H1 (cell line): ENCODE data around the gene EIF4E1B. TPM values are rescaled to one million over a fixed set of nuclear protein-coding genes. Genes with fewer than 3 reads are reported as not detected.
A peak's percentile ranks its signal among the peaks of the same experiment; 100 is the strongest.

ENCODE experiments used
- CTCF ChIA-PET: fragments of 300-600 bp; sonication (Branson Sonifier 250); formaldehyde crosslinking; loops from one replicate; lab custom pipeline; 2021; ENCODE audit not compliant: partially characterized antibody; lab: Charles Lee
- POLR2A ChIA-PET: fragments of 300-600 bp; sonication (Branson Sonifier 250); formaldehyde crosslinking; loops from one replicate; lab custom pipeline; 2021; ENCODE audit warnings: inconsistent platforms; ENCODE audit not compliant: partially characterized antibody; lab: Charles Lee
- DNase-seq, 2 experiments: peaks; one replicate each; pipeline versions ENCODE4 v3.0.0 to v3.0.0-alpha.2; 2010 to 2022; ENCODE audit warnings: low spot score in 2 of 2, low read depth in 1 of 2, mixed read lengths in 1 of 2
- FAIRE-seq: peaks from 2 replicates; lab custom pipeline; 2011; peaks lifted over from hg19 to GRCh38; lab: Jason Lieb, UNC
- H2AFZ ChIP-seq: 2 replicates; pipeline ENCODE4 v1.8.1; 2012; ENCODE audit warnings: low read length, inconsistent platforms
- H2AK5ac ChIP-seq: 2 replicates; pipeline ENCODE4 v1.6.1; 2013; ENCODE audit warnings: low read depth, low read length
- H2BK120ac ChIP-seq: replicated peaks from 2 replicates; pipeline ENCODE3; 2013; ENCODE audit warnings: low read depth, low read length, inconsistent platforms
- H2BK12ac ChIP-seq: 2 replicates; pipeline ENCODE4 v1.6.1; 2013; ENCODE audit warnings: low read depth, low read length
- H2BK15ac ChIP-seq: 2 replicates; pipeline ENCODE4 v1.6.1; 2013; ENCODE audit warnings: low read length
- H2BK20ac ChIP-seq: 2 replicates; pipeline ENCODE4 v1.6.1; 2013; ENCODE audit warnings: low read length
- H2BK5ac ChIP-seq: 2 replicates; pipeline ENCODE4 v1.6.1; 2013; ENCODE audit warnings: low read depth, low read length
- H3K14ac ChIP-seq: 2 replicates; pipeline ENCODE4 v1.6.1; 2013; ENCODE audit warnings: inconsistent platforms; ENCODE audit not compliant: insufficient read length
- H3K18ac ChIP-seq: 2 replicates; pipeline ENCODE4 v1.6.1; 2013; ENCODE audit warnings: low read length; ENCODE audit errors: extremely low read depth
- H3K23ac ChIP-seq: 2 replicates; pipeline ENCODE4 v1.6.1; 2013; ENCODE audit warnings: inconsistent platforms; ENCODE audit not compliant: insufficient read length
- H3K23me2 ChIP-seq: 2 replicates; pipeline ENCODE4 v1.6.1; 2013; ENCODE audit warnings: low read depth, low read length
- H3K27ac ChIP-seq: 2 replicates; pipeline ENCODE4 v1.6.1; 2011; ENCODE audit warnings: low read depth, low read length, inconsistent platforms
- H3K27me3 ChIP-seq, 4 experiments: replicated peaks in 1 of 4; 1 replicate in 1 of 4; 2 replicates in 3 of 4; pipeline versions ENCODE4 v1.6.1 to v1.8.1; 2011 to 2013; ENCODE audit warnings: low read length in 3 of 4, mild to moderate bottlenecking in 3 of 4, inconsistent platforms in 2 of 4, mixed read lengths in 2 of 4, moderate library complexity in 1 of 4; ENCODE audit not compliant: control insufficient read depth in 3 of 4, insufficient read depth in 3 of 4; ENCODE audit errors: extremely low read depth in 1 of 4
- H3K36me3 ChIP-seq, 4 experiments: 2 replicates each; pipeline versions ENCODE4 v1.6.1 to v1.8.1; 2011 to 2013; ENCODE audit warnings: mild to moderate bottlenecking in 4 of 4, low read length in 3 of 4, moderate library complexity in 2 of 4, control low read depth in 1 of 4, inconsistent platforms in 1 of 4; ENCODE audit not compliant: insufficient read depth in 4 of 4, control insufficient read depth in 2 of 4
- H3K4ac ChIP-seq: replicated peaks from 2 replicates; pipeline ENCODE3; 2013; ENCODE audit warnings: low read length, low read depth, mixed read lengths, inconsistent platforms; ENCODE audit not compliant: insufficient read length
- H3K4me1 ChIP-seq, 4 experiments: replicated peaks in 1 of 4; 1 replicate in 1 of 4; 2 replicates in 3 of 4; pipeline versions ENCODE4 v1.6.1 to v1.8.1; 2011 to 2013; ENCODE audit warnings: low read length in 3 of 4, inconsistent platforms in 2 of 4, mixed read lengths in 1 of 4; ENCODE audit not compliant: insufficient read depth in 4 of 4, control insufficient read depth in 3 of 4
- H3K4me2 ChIP-seq, 2 experiments: 2 replicates each; pipeline versions ENCODE4 v1.6.1 to v1.8.1; 2011 to 2013; ENCODE audit warnings: low read depth in 2 of 2, low read length in 2 of 2, control low read depth in 1 of 2, inconsistent platforms in 1 of 2, mild to moderate bottlenecking in 1 of 2; ENCODE audit not compliant: insufficient read depth in 1 of 2
- H3K4me3 ChIP-seq, 4 experiments: fragments of 200-600, 300-600 bp in 1 of 4; sonication (generic), shearing (Covaris generic), sonication (Bioruptor Twin) in 1 of 4; 2 replicates each; pipeline versions ENCODE4 v1.5.1 to v1.8.1; 2011 to 2016; ENCODE audit warnings: low read length in 4 of 4, low read depth in 3 of 4, control low read depth in 2 of 4, inconsistent platforms in 2 of 4, mild to moderate bottlenecking in 2 of 4, mixed read lengths in 1 of 4, moderate library complexity in 1 of 4; ENCODE audit not compliant: insufficient read depth in 2 of 4; ENCODE audit errors: extremely low read depth in 1 of 4
- H3K56ac ChIP-seq: replicated peaks from 2 replicates; pipeline ENCODE3; 2013; ENCODE audit warnings: low read depth, mild to moderate bottlenecking, mixed read lengths, low read length, inconsistent platforms; ENCODE audit not compliant: insufficient read length
- H3K79me1 ChIP-seq: 2 replicates; pipeline ENCODE4 v1.6.1; 2013; ENCODE audit warnings: low read depth, low read length, control low read depth
- H3K79me2 ChIP-seq, 2 experiments: 2 replicates each; pipeline versions ENCODE4 v1.6.1 to v1.8.1; 2012 to 2013; ENCODE audit warnings: low read length in 2 of 2, mild to moderate bottlenecking in 2 of 2, inconsistent platforms in 1 of 2; ENCODE audit not compliant: insufficient read depth in 2 of 2, control insufficient read depth in 1 of 2
- H3K9ac ChIP-seq, 4 experiments: replicated peaks in 1 of 4; 1 replicate in 1 of 4; 2 replicates in 3 of 4; pipeline versions ENCODE4 v1.6.1 to v1.8.1; 2011 to 2013; ENCODE audit warnings: low read depth in 3 of 4, low read length in 3 of 4, control low read depth in 2 of 4, mild to moderate bottlenecking in 2 of 4, moderate library complexity in 2 of 4, inconsistent platforms in 1 of 4; ENCODE audit errors: extremely low read depth in 1 of 4
- H3K9me3 ChIP-seq, 2 experiments: 2 replicates each; pipeline versions ENCODE4 v1.6.1 to v1.8.1; 2012 to 2013; ENCODE audit warnings: mild to moderate bottlenecking in 2 of 2, moderate library complexity in 2 of 2, control low read depth in 1 of 2, inconsistent platforms in 1 of 2, low read depth in 1 of 2, low read length in 1 of 2, mixed read lengths in 1 of 2; ENCODE audit not compliant: insufficient read depth in 2 of 2
- H4K20me1 ChIP-seq, 2 experiments: replicated peaks in 1 of 2; 2 replicates each; pipeline versions ENCODE3 to v1.8.1; 2011 to 2013; ENCODE audit warnings: inconsistent platforms in 2 of 2, low read length in 2 of 2, mild to moderate bottlenecking in 1 of 2; ENCODE audit not compliant: insufficient read depth in 2 of 2, control insufficient read depth in 1 of 2
- H4K5ac ChIP-seq: 2 replicates; pipeline ENCODE4 v1.6.1; 2013; ENCODE audit warnings: low read length, low read depth, mixed read lengths, inconsistent platforms; ENCODE audit not compliant: insufficient read length
- H4K8ac ChIP-seq: 2 replicates; pipeline ENCODE4 v1.8.0; 2013; ENCODE audit warnings: mild to moderate bottlenecking, moderate library complexity, low read length, inconsistent platforms; ENCODE audit not compliant: insufficient read depth; ENCODE audit errors: extremely low read depth
- H4K91ac ChIP-seq: replicated peaks from 2 replicates; pipeline ENCODE3; 2013; ENCODE audit warnings: low read length, mixed read lengths, inconsistent platforms; ENCODE audit not compliant: insufficient read length
- ASH2L ChIP-seq: fragments of 200-600, 300-600 bp; sonication (generic); IDR thresholded peaks from one replicate; pipeline ENCODE4 v1.7.1; 2017; ENCODE audit warnings: low read length
- CEBPB ChIP-seq: IDR thresholded peaks from 2 replicates; pipeline ENCODE4 v1.6.1; 2012; ENCODE audit warnings: low read depth, low read length
- CHD1 ChIP-seq: IDR thresholded peaks from 2 replicates; pipeline ENCODE4 v1.6.1; 2012; ENCODE audit warnings: low read depth, low read length, improper control_type of control experiment
- CTBP2 ChIP-seq: IDR thresholded peaks from 2 replicates; pipeline ENCODE4 v1.7.0; 2011; ENCODE audit warnings: borderline replicate concordance, mild to moderate bottlenecking, moderate library complexity, mixed read lengths, low read length; ENCODE audit not compliant: insufficient read depth, insufficient read length
- GTF2F1 ChIP-seq: IDR thresholded peaks from 2 replicates; pipeline ENCODE4 v1.6.1; 2012; ENCODE audit warnings: low read depth, low read length, improper control_type of control experiment, borderline replicate concordance
- JUND ChIP-seq: IDR thresholded peaks from 2 replicates; pipeline ENCODE4 v1.6.1; 2011; ENCODE audit warnings: mild to moderate bottlenecking, improper control_type of control experiment, low read length
- MAX ChIP-seq: IDR thresholded peaks from 2 replicates; pipeline ENCODE4 v1.6.1; 2012; ENCODE audit warnings: inconsistent platforms
- POU5F1 ChIP-seq: IDR thresholded peaks from 2 replicates; pipeline ENCODE4 v1.6.1; 2011; ENCODE audit warnings: low read depth, mild to moderate bottlenecking, low read length, moderate library complexity
- RFX5 ChIP-seq: IDR thresholded peaks from 2 replicates; pipeline ENCODE4 v1.6.1; 2011; ENCODE audit warnings: low read depth, low read length, improper control_type of control experiment, borderline replicate concordance
- SIRT6 ChIP-seq: IDR thresholded peaks from one replicate; pipeline ENCODE4 v1.7.1; 2012; ENCODE audit warnings: low read length, inconsistent platforms
- SP4 ChIP-seq: IDR thresholded peaks from 2 replicates; pipeline ENCODE4 v1.6.1; 2012; ENCODE audit warnings: low read length, inconsistent platforms
- WGBS, 2 experiments: shearing (Covaris generic) in 1 of 2; methylation state at CpG; one replicate each; pipeline versions ENCODE4 v1.1.6 to v1.1.7; 2013 to 2015; ENCODE audit warnings: low lambda C conversion rate in 2 of 2, mixed read lengths in 2 of 2, inconsistent platforms in 1 of 2, low coverage in 1 of 2, missing lambda C conversion rate in 1 of 2; ENCODE audit not compliant: insufficient replicate concordance in 2 of 2, insufficient coverage in 1 of 2, insufficient read length in 1 of 2; ENCODE audit errors: extremely low coverage in 1 of 2, missing lambda C conversion rate in 1 of 2; 5-methylcytosine and 5-hydroxymethylcytosine counted together
- polyA plus RNA-seq, 7 experiments: library from polyadenylated mRNA; depleted of rRNA in 3 of 7; stranded (reverse) in 5 of 7; unstranded in 2 of 7; fragments of >200 nt in 5 of 7; fragments of 200-250 nt in 2 of 7; gene quantifications; 1 replicate in 5 of 7; 2 replicates in 1 of 7; 4 replicates in 1 of 7; pipeline versions ENCODE4 v1.2.1 to v1.2.3, GENCODE V29; 2011 to 2013; ENCODE audit warnings: missing spikeins in 2 of 7, mixed read lengths in 2 of 7
- total RNA-seq: library from RNA; stranded (reverse); fragmentation: NEBNext Ultra II Directional; extraction: Animal tissue kit (Norgen Biotek cat#: 25700); gene quantifications from 2 replicates; pipeline ENCODE4 v1.2.1, GENCODE V29; 2021

EIF4E1B gene
- total and polyA plus RNA-seq, 2 of the 8 experiments (the other 6 are each of a cell fraction or from before 2014, with no cell fraction given) = 0.97 to 1.3 TPM

- peak overlapping the region; percentile 32 for H4K5ac ChIP-seq
- peak overlapping the region; percentile 90; the same call in 1 of the 2 replicates for H2BK15ac ChIP-seq
- no peak overlapping the region for H2AFZ ChIP-seq
- H3K27me3 ChIP-seq = no peaks in the 10 kb centered on the region; a peak in 1 of 7 replicates
- no peaks in the 10 kb centered on the region for H3K36me3 ChIP-seq
- H3K27ac ChIP-seq = peak overlapping the region; percentile 11; the same call in 1 of the 2 replicates
- DNase-seq (no peak), FAIRE-seq (no peak)
- no peaks in the 10 kb centered on the region for H3K79me1 ChIP-seq
- H3K4me1 ChIP-seq = peaks cover 0 to 18% (median 6%) of the 10 kb centered on the region in 4 experiments; a peak in 6 of 7 replicates
- H3K4me2 ChIP-seq = peak overlapping the region; percentile 7 to 48; a peak in 2 of 4 replicates
- ChIA-PET CTCF (interaction anchor here (0.8 to 35.1 kb wide), 6 partner anchors 5 to 430 kb away, joined by 3 to 859 read pairs (median 4); no protein-coding TSS in a partner anchor), POLR2A (interaction anchor here (0.8 to 2.0 kb wide), 4 partner anchors 11 to 169 kb away, joined by 3 to 4 read pairs (median 4); no protein-coding TSS in a partner anchor)
- H2BK12ac ChIP-seq = peak overlapping the region; percentile 98; the same call in 1 of the 2 replicates
- peak overlapping the region; percentile 97; the same call in 1 of the 2 replicates for H2BK20ac ChIP-seq
- no peaks in the 10 kb centered on the region for H3K79me2 ChIP-seq
- H3K9me3 ChIP-seq = no peaks in the 10 kb centered on the region
- H4K91ac ChIP-seq = peak overlapping the region; percentile 95
- no peaks in the 10 kb centered on the region for H3K23me2 ChIP-seq
- peak overlapping the region in 1 of 4 experiments; percentile 38; a peak in 1 of 8 replicates for H3K4me3 ChIP-seq
- peak overlapping the region; percentile 96 for H3K18ac ChIP-seq
- H3K14ac ChIP-seq = no peak overlapping the region
- H2BK5ac ChIP-seq = peak overlapping the region; percentile 93; the same call in 1 of the 2 replicates
- peak overlapping the region; percentile 1 for H2BK120ac ChIP-seq
- peak overlapping the region; percentile 49 for H3K56ac ChIP-seq
- H3K23ac ChIP-seq = no peak overlapping the region
- WGBS, 2 experiments = 46% methylated on average over 14 of the region's 18 CpGs; no CpG with 5 or more reads in 1 of the 2 experiments
- peak overlapping the region; percentile 90 for H4K8ac ChIP-seq
- H3K4ac ChIP-seq = peak overlapping the region; percentile 94
- H3K9ac ChIP-seq = no peak overlapping the region; a peak in 1 of 7 replicates
- no peaks in the 10 kb centered on the region for H4K20me1 ChIP-seq
- no peak overlapping the region for H2AK5ac ChIP-seq
- TF ChIP-seq SP4 (no peak), MAX (0 out of 2 replicates have a peak, but pooled peaks have one; percentile 7), CHD1 (no peak), SIRT6 (no peak), CTBP2 (no peak), GTF2F1 (no peak), ASH2L (no peak), CEBPB (no peak), POU5F1 (0 out of 2 replicates have a peak, but pooled peaks have one; percentile 19), JUND (no peak), RFX5 (no peak)
These were observed 41.6 kb downstream of the EIF4E1B start for GRCh38 chr5:176671890-176672747.
